A549 treated with GW870086 at 1 μM for 4 hours (cell line): ENCODE results near the gene ATP6V0E1. TPM values are rescaled to one million over a fixed set of nuclear protein-coding genes. Genes with fewer than 3 reads are reported as not detected.

ENCODE experiments used
- total RNA-seq: library from RNA; stranded (reverse); fragments of 200-300 nt; extraction: Qiagen RNA extraction; gene quantifications from 5 replicates; pipeline ENCODE4 v1.2.3, GENCODE V29; 2022; ENCODE audit warnings: low read depth

Gene ATP6V0E1
- total RNA-seq = 253 to 443 TPM (median 360 TPM) in 5 replicates

GRCh38 chr5:172983542-172984243, at the start of gene ATP6V0E1:
Gene ATP6V0E1 (plus strand): TSS chr5:172983771. CDS start chr5:172983861, 90 bp downstream.

GRCh38 chr5:173055983-173056782, 72.6 kb downstream of the ATP6V0E1 start, which contains the start of gene CREBRF:
Gene CREBRF (plus strand): TSS chr5:173056352. CDS start chr5:173080776, 24,424 bp downstream.

Other genes starting within 250 kb of the ATP6V0E1 start
- gene DUSP1, start 212.6 kb upstream of the ATP6V0E1 start, total RNA-seq = 409 to 531 TPM (median 500 TPM) in 5 replicates
- gene ERGIC1, start 149.5 kb upstream of the ATP6V0E1 start, total RNA-seq = 266 to 331 TPM (median 307 TPM) in 5 replicates
- gene RPL26L1, start 24.3 kb upstream of the ATP6V0E1 start, total RNA-seq = 119 to 137 TPM (median 127 TPM) in 5 replicates
- 1.2 to 2.9 TPM (median 2.3 TPM) in 5 replicates for gene CREBRF, start 72.6 kb downstream of the ATP6V0E1 start, total RNA-seq
- 14.7 to 19.4 TPM (median 15.6 TPM) in 5 replicates for gene BNIP1, start 160.8 kb downstream of the ATP6V0E1 start, total RNA-seq